CD8-positive, alpha-beta memory T cell (primary cell): ENCODE results near the gene LRP10. TPM values are rescaled to one million over a fixed set of nuclear protein-coding genes. Genes with fewer than 3 reads are reported as not detected.
"Not testable (repeated sequence)": the region's sequence is repeated elsewhere in the genome, so short reads cannot be mapped to it uniquely, and the experiment has no call there.

ENCODE experiments used
- CTCF ChIA-PET: fragments of 350-600 bp; sonication (Branson Sonifier 250); formaldehyde crosslinking; loops from one replicate; lab custom pipeline; 2021; ENCODE audit warnings: antibody characterized with exemption; lab: Charles Lee
- POLR2A ChIA-PET: fragments of 350-600 bp; sonication (Branson Sonifier 250); formaldehyde crosslinking; loops from one replicate; lab custom pipeline; 2021; ENCODE audit warnings: antibody characterized with exemption; lab: Charles Lee
- DNase-seq, 5 donors: peaks; one replicate each; pipeline versions ENCODE4 v3.0.0 to v3.0.0-alpha.2; 2020 to 2022; ENCODE audit warnings: mixed read lengths in 1 of 5
- H3K27ac ChIP-seq: one replicate; pipeline ENCODE4 v1.7.0; 2013; ENCODE audit warnings: low read depth, mild to moderate bottlenecking, low read length, moderate library complexity
- H3K27me3 ChIP-seq: 2 replicates; pipeline ENCODE4 v1.7.0; 2013; ENCODE audit warnings: low read length, mild to moderate bottlenecking; ENCODE audit not compliant: insufficient read depth, poor library complexity, severe bottlenecking
- H3K36me3 ChIP-seq: 2 replicates; pipeline ENCODE4 v1.7.0; 2013; ENCODE audit warnings: mild to moderate bottlenecking, low read length, moderate library complexity; ENCODE audit not compliant: insufficient read depth
- H3K4me1 ChIP-seq: 2 replicates; pipeline ENCODE4 v1.7.0; 2013; ENCODE audit warnings: mild to moderate bottlenecking, low read length, moderate library complexity; ENCODE audit not compliant: insufficient read depth
- H3K4me3 ChIP-seq: 2 replicates; pipeline ENCODE4 v1.7.0; 2013; ENCODE audit warnings: mild to moderate bottlenecking, low read length
- H3K9me3 ChIP-seq: 2 replicates; pipeline ENCODE4 v1.7.0; 2013; ENCODE audit warnings: mild to moderate bottlenecking, low read length
- H3K27ac Mint-ChIP-seq, 8 donors: one replicate each; pipeline ENCODE4 v1.8.0; 2020 to 2021; ENCODE audit warnings: mixed read lengths in 8 of 8, mild to moderate bottlenecking in 6 of 8, inconsistent platforms in 3 of 8, moderate library complexity in 3 of 8
- H3K27me3 Mint-ChIP-seq, 2 donors: one replicate each; pipeline ENCODE4 v1.8.0; 2020 to 2021; ENCODE audit warnings: mixed read lengths in 2 of 2, mild to moderate bottlenecking in 1 of 2, moderate library complexity in 1 of 2
- H3K36me3 Mint-ChIP-seq, 3 donors: one replicate each; pipeline ENCODE4 v1.8.0; 2020 to 2021; ENCODE audit warnings: mixed read lengths in 3 of 3, inconsistent platforms in 1 of 3, mild to moderate bottlenecking in 1 of 3
- H3K4me1 Mint-ChIP-seq, 3 donors: one replicate each; pipeline ENCODE4 v1.8.0; 2020 to 2021; ENCODE audit warnings: mixed read lengths in 3 of 3, inconsistent platforms in 1 of 3, mild to moderate bottlenecking in 1 of 3
- H3K4me3 Mint-ChIP-seq, 7 donors: one replicate each; pipeline ENCODE4 v1.8.0; 2020 to 2021; ENCODE audit warnings: mixed read lengths in 7 of 7, mild to moderate bottlenecking in 6 of 7, moderate library complexity in 4 of 7, inconsistent platforms in 2 of 7
- H3K9me3 Mint-ChIP-seq, 5 donors: one replicate each; pipeline ENCODE4 v1.8.0; 2020 to 2022; ENCODE audit warnings: mixed read lengths in 5 of 5, mild to moderate bottlenecking in 3 of 5, moderate library complexity in 2 of 5, inconsistent platforms in 1 of 5
- polyA plus RNA-seq: library from polyadenylated mRNA; unstranded; fragments of 300-500 nt; fragmentation: Illumina TruSeq; gene quantifications from one replicate; pipeline ENCODE4 v1.2.3, GENCODE V29; 2021
- total RNA-seq, 2 experiments: library from RNA; stranded (reverse); gene quantifications; one replicate each; pipeline ENCODE4 v1.2.3, GENCODE V29; 2021

LRP10 gene
- total and polyA plus RNA-seq, 3 experiments from 2014 or later, result 33.4 to 105 (median 38.1) TPM

DNA sequence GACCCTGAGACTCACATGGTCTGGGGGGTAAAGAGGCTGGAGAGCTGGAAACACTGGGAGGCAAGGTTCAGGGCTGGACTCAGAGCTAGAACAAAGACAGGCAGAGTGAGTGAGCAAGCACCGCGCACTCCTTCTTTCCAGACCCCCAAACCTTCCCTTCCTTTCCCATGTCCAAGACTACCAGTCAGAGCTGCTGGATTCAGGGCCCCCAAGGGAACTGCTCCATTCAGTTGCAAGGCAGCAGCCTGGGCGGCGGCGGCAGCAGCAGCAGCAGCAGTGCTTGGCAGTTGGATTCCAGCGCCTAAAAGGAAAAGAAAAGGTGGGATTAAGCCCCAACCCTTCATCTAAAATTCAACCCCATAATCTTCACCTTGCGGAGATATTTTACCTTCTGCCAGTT, 30.3 kb downstream of the LRP10 start:
- Mint-ChIP-seq H3K27me3 (no peaks in the 10 kb centered on the region), H3K4me1 (peaks cover 5 to 10% (median 5%) of the 10 kb centered on the region in 3 donors), H3K27ac (peak overlapping the region in 3 of 8 donors; percentile 6 to 71 (median 34)), H3K36me3 (peaks cover 20 to 66% (median 27%) of the 10 kb centered on the region in 3 donors), H3K9me3 (no peaks in the 10 kb centered on the region), H3K4me3 (no peak overlapping the region)
- POLR2A ChIA-PET, result interaction anchor here (0.6 to 1.0 kb wide), 2 partner anchors 16 to 29 kb away, joined by 3 read pairs; no protein-coding TSS in a partner anchor
- CTCF ChIA-PET, result interaction anchor here (0.8 to 6.4 kb wide), 7 partner anchors 9 to 332 kb away, joined by 3 to 70 read pairs (median 25); partner anchors contain the start of gene LRP10
- DNase-seq, result no peak
- Histone ChIP-seq H3K36me3 (peaks cover 52% of the 10 kb centered on the region), H3K27ac (no peak overlapping the region), H3K9me3 (no peaks in the 10 kb centered on the region), H3K4me3 (no peak overlapping the region), H3K4me1 (peaks cover 7% of the 10 kb centered on the region), H3K27me3 (no peaks in the 10 kb centered on the region)

DNA sequence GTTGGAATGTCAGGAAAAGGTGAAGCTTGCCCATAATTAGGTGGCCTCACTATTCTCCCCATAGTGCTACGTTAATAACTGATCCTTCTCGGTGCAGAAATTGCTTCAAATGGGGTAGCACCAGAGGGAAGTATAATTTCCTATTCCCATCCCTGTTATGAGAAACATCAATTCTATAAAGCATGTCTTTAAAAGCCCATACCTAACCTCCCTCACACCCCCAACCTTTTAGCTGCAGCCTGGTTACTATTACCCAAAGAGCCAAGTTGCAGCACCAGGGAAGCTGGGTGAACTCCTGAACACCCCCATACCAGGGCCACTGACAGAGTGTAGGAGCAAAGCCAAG, 32.2 kb downstream of the LRP10 start:
- ChIA-PET CTCF (interaction anchor here (0.7 to 6.4 kb wide), 7 partner anchors 16 to 342 kb away, joined by 3 to 70 read pairs (median 9); partner anchors contain the start of gene LRP10), POLR2A (interaction anchor here (1.1 kb wide), 1 partner anchor 15 kb away, joined by 3 read pairs; the partner anchor contains the start of gene RBM23)
- no peaks in the 10 kb centered on the region for H3K27me3 Mint-ChIP-seq
- H3K9me3 Mint-ChIP-seq, result no peaks in the 10 kb centered on the region
- H3K4me3 ChIP-seq, result no peak overlapping the region
- no peak overlapping the region for H3K4me3 Mint-ChIP-seq
- no peak overlapping the region for H3K27ac ChIP-seq
- H3K4me1 ChIP-seq, result peaks cover 7% of the 10 kb centered on the region
- peak overlapping the region in 1 of 8 donors; percentile 66 for H3K27ac Mint-ChIP-seq
- no peak for DNase-seq
- H3K36me3 Mint-ChIP-seq, result peaks cover 20 to 75% (median 30%) of the 10 kb centered on the region in 3 donors
- peaks cover 5 to 10% (median 8%) of the 10 kb centered on the region in 3 donors for H3K4me1 Mint-ChIP-seq
- H3K9me3 ChIP-seq, result no peaks in the 10 kb centered on the region
- H3K27me3 ChIP-seq, result no peaks in the 10 kb centered on the region
- H3K36me3 ChIP-seq, result peaks cover 54% of the 10 kb centered on the region

DNA sequence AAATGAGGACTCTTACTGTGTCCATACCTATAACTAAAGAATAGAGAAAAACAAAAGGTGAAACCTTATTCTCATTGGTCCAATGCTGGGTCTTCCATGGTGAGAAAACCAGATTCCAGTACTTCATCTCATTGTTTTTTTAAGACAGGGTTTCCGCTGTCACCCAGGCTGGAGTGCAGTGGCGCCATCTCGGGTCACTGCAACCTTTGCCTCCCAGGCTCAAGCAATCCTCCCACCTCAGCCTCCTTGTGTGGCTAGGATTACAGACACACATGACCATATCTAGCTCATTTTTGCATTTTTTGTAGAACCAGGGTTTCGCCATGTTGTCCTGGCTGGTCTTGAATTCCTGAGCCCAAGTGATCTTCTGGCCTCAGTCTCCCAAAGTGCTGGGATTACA, 34.1 kb downstream of the LRP10 start:
- Mint-ChIP-seq H3K4me1 (peaks cover 8 to 11% (median 10%) of the 10 kb centered on the region in 3 donors), H3K27ac (no peak overlapping the region), H3K9me3 (no peaks in the 10 kb centered on the region), H3K27me3 (no peaks in the 10 kb centered on the region), H3K4me3 (no peak overlapping the region), H3K36me3 (peaks cover 26 to 84% (median 34%) of the 10 kb centered on the region in 3 donors)
- CTCF ChIA-PET, result interaction anchor here (0.9 to 1.1 kb wide), 3 partner anchors 24 to 83 kb away, joined by 3 to 4 read pairs (median 3); partner anchors contain the start of gene PRMT5
- Histone ChIP-seq H3K4me3 (no peak overlapping the region), H3K9me3 (no peaks in the 10 kb centered on the region), H3K27me3 (no peaks in the 10 kb centered on the region), H3K36me3 (peaks cover 63% of the 10 kb centered on the region), H3K27ac (no peak overlapping the region), H3K4me1 (peaks cover 4% of the 10 kb centered on the region)
- POLR2A ChIA-PET, result no interaction called here
- DNase-seq, result no peak

DNA sequence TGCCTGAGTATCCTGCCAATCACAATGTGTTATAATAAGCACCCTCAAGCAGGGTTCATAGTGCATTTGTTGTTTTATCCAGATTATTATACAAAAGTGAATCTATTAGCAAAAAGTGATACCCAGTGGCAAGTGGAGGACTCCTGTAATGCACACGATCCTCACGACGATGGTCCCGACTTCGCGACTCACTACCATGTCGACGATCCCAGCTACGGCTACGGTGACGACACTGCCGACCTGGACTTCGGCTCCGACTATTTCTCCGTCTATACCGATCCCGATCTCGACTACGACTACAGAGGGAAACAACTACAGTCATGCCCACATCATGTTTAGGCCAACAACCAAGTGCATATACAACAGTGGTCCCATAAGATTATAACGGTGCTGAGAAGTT, 34.5 kb downstream of the LRP10 start:
- H3K4me3 Mint-ChIP-seq, result no peak overlapping the region
- no peak overlapping the region for H3K27ac ChIP-seq
- no peak for DNase-seq
- H3K27me3 Mint-ChIP-seq, result no peaks in the 10 kb centered on the region
- H3K9me3 ChIP-seq, result no peaks in the 10 kb centered on the region
- H3K27me3 ChIP-seq, result no peaks in the 10 kb centered on the region
- H3K4me1 ChIP-seq, result no peaks in the 10 kb centered on the region
- H3K4me1 Mint-ChIP-seq, result peaks cover 7 to 12% (median 10%) of the 10 kb centered on the region in 3 donors
- CTCF ChIA-PET, result interaction anchor here (1.0 to 1.1 kb wide), 2 partner anchors 34 to 83 kb away, joined by 3 to 4 read pairs; no protein-coding TSS in a partner anchor
- POLR2A ChIA-PET, result no interaction called here
- H3K36me3 Mint-ChIP-seq, result peaks cover 26 to 84% (median 34%) of the 10 kb centered on the region in 3 donors
- no peaks in the 10 kb centered on the region for H3K9me3 Mint-ChIP-seq
- peak overlapping the region in 1 of 8 donors; percentile 25 for H3K27ac Mint-ChIP-seq
- peaks cover 61% of the 10 kb centered on the region for H3K36me3 ChIP-seq
- no peak overlapping the region for H3K4me3 ChIP-seq

DNA sequence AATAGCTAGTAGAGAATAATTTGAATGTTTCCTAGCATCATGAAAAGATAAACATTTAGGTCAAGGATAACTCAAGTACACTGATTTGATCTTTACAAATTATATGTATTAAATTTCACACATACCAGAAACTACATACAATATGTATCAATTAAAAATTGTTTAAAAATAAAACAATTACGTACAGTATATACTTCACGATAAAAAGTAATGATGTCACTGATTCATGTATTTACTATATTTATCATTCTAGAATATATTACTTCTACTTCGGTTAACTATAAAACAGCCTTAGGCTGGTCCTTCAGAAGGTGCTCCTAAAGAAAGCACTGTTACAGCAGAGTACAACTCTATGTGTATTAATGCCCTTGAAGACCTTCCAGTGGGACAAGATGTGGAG, 35.9 kb downstream of the LRP10 start:
- no peak for DNase-seq
- no peak overlapping the region for H3K4me3 ChIP-seq
- Mint-ChIP-seq H3K36me3 (peaks cover 26 to 82% (median 32%) of the 10 kb centered on the region in 3 donors), H3K27ac (no peak overlapping the region), H3K27me3 (no peaks in the 10 kb centered on the region), H3K9me3 (no peaks in the 10 kb centered on the region), H3K4me1 (peaks cover 17 to 25% (median 22%) of the 10 kb centered on the region in 3 donors), H3K4me3 (no peak overlapping the region)
- peaks cover 4% of the 10 kb centered on the region for H3K4me1 ChIP-seq
- ChIA-PET CTCF (interaction anchor here (0.9 to 1.7 kb wide), 3 partner anchors 11 to 337 kb away, joined by 4 to 6 read pairs (median 4); no protein-coding TSS in a partner anchor), POLR2A (no interaction called here)
- no peaks in the 10 kb centered on the region for H3K27me3 ChIP-seq
- H3K27ac ChIP-seq, result no peak overlapping the region
- H3K9me3 ChIP-seq, result no peaks in the 10 kb centered on the region
- H3K36me3 ChIP-seq, result peaks cover 51% of the 10 kb centered on the region

DNA sequence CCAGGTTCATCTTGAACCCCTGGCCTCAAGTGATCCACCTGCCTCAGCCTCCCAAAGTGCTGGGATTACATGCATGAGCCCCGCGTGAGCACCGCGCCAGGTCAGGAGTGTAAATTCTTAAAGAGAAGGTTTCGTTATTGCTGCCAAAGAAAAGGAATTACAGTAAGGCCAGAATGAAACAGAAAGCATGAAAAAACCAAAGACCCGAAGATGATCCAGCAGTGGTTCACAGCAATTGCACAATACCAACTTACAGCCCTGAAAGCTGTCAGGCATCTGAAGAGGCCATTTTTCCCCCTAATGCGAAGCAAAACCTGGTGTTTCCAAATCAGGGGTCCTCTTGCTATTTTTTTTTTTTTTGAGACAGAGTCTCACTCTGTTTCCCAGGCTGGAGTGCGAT, 37.1 kb downstream of the LRP10 start:
- H3K4me3 ChIP-seq, result no peak overlapping the region
- H3K4me1 ChIP-seq, result peaks cover 6% of the 10 kb centered on the region
- H3K9me3 ChIP-seq, result no peaks in the 10 kb centered on the region
- H3K27ac ChIP-seq, result no peak overlapping the region
- Mint-ChIP-seq H3K9me3 (no peaks in the 10 kb centered on the region), H3K27me3 (no peaks in the 10 kb centered on the region), H3K36me3 (peaks cover 26 to 76% (median 33%) of the 10 kb centered on the region in 3 donors), H3K4me1 (peaks cover 19 to 32% (median 25%) of the 10 kb centered on the region in 3 donors), H3K27ac (no peak overlapping the region), H3K4me3 (no peak overlapping the region)
- ChIA-PET POLR2A (no interaction called here), CTCF (no interaction called here)
- no peak for DNase-seq
- H3K36me3 ChIP-seq, result peaks cover 43% of the 10 kb centered on the region
- no peaks in the 10 kb centered on the region for H3K27me3 ChIP-seq

DNA sequence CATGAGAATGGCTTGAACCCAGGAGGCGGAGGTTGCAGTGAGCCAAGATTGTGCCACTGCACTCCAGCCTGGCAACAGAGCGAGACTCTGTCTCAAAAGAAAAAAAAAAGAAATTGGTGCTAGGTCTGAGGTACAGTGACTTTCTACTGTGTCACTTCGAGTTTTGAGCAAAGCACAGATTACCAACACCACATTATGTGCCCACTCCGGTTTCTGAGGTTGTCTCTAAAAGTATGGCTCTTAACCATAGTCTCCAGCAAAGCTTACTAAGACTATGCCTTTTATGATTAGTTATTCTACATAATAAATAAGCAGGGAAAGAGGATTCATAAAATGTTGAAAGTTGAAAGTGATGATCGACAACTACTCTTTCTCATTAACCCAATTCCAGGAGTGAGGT, 39.4 kb downstream of the LRP10 start:
- no peaks in the 10 kb centered on the region for H3K27me3 ChIP-seq

DNA sequence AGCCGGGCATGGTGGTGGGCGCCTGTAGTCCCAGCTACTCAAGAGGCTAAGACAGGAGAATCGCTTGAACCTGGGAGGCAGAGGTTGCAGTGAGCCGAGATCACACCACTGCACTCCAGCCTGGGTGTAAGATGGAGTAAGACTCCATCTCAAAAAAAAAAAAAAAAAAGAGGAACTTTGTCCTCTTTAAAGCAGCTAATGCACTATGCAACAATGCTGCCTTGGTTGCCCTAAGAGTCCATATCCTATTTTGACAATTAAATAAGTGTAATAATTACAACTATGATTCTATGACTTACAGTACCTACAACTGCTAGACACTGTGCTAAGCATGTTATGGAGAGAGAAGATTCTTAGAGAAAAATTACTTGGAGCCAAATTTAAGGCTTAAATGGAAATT, 43.3 kb downstream of the LRP10 start:
- H3K27ac ChIP-seq, DNase-seq, H3K36me3 ChIP-seq, H3K9me3 Mint-ChIP-seq, H3K27me3 ChIP-seq, H3K4me3 ChIP-seq, POLR2A ChIA-PET, H3K27me3 Mint-ChIP-seq, H3K9me3 ChIP-seq: not testable (repeated sequence)
- CTCF ChIA-PET, result interaction anchor here (1.0 kb wide), 1 partner anchor 92 kb away, joined by 4 read pairs; no protein-coding TSS in a partner anchor
- peaks cover 31% of the 10 kb centered on the region for H3K4me1 ChIP-seq
- peaks cover 0 to 55% (median 4%) of the 10 kb centered on the region in 3 donors for H3K36me3 Mint-ChIP-seq
- H3K27ac Mint-ChIP-seq, result peak overlapping the region in 2 of 8 donors; percentile 50 to 54
- peaks cover 46 to 73% (median 60%) of the 10 kb centered on the region in 3 donors for H3K4me1 Mint-ChIP-seq
- peak overlapping the region in 1 of 7 donors; percentile 49 for H3K4me3 Mint-ChIP-seq

More for the DNA sequence above, 39.4 kb downstream of the LRP10 start:
- Mint-ChIP-seq H3K36me3 (peaks cover 12 to 63% (median 18%) of the 10 kb centered on the region in 3 donors), H3K4me3 (no peak overlapping the region), H3K4me1 (peaks cover 21 to 46% (median 30%) of the 10 kb centered on the region in 3 donors), H3K27ac (peak overlapping the region in 1 of 8 donors; percentile 45), H3K9me3 (no peaks in the 10 kb centered on the region), H3K27me3 (no peaks in the 10 kb centered on the region)
- H3K9me3 ChIP-seq, result no peaks in the 10 kb centered on the region
- H3K27ac ChIP-seq, result no peak overlapping the region
- H3K4me1 ChIP-seq, result peaks cover 8% of the 10 kb centered on the region
- peaks cover 20% of the 10 kb centered on the region for H3K36me3 ChIP-seq
- ChIA-PET POLR2A (interaction anchor here (0.6 kb wide), 1 partner anchor 38 kb away, joined by 3 read pairs; no protein-coding TSS in a partner anchor), CTCF (interaction anchor here (0.8 kb wide), 1 partner anchor 9 kb away, joined by 3 read pairs; no protein-coding TSS in a partner anchor)
- no peak overlapping the region for H3K4me3 ChIP-seq
- no peak for DNase-seq
